Lower leg skin (tissue), 4 donors: ENCODE results near the gene DKK1. TPM values are rescaled to one million over a fixed set of nuclear protein-coding genes. Genes with fewer than 3 reads are reported as not detected.

ENCODE experiments used
- DNase-seq, 2 donors: peaks; one replicate each; pipeline ENCODE4 v3.0.0-alpha.2; 2019; ENCODE audit warnings: low spot score in 2 of 2
- H3K4me3 ChIP-seq: fragments of 200-600 bp; sonication (generic); 2 replicates; pipeline ENCODE4 v1.5.1; 2017; ENCODE audit warnings: mild to moderate bottlenecking, low read depth; ENCODE audit not compliant: poor library complexity, severe bottlenecking
- CTCF ChIP-seq, 3 donors: fragments of 450-650 bp; IDR thresholded peaks; one replicate each; pipeline ENCODE4 v1.5.1; 2016; ENCODE audit warnings: antibody characterized with exemption in 3 of 3, mild to moderate bottlenecking in 3 of 3, moderate library complexity in 2 of 3
- POLR2A ChIP-seq, 2 donors: fragments of 450-650 bp; IDR thresholded peaks; one replicate each; pipeline ENCODE4 v1.6.1; 2016 to 2017; ENCODE audit warnings: antibody characterized with exemption in 2 of 2, mild to moderate bottlenecking in 1 of 2, moderate library complexity in 1 of 2
- WGBS, 2 donors: methylation state at CpG; one replicate each; pipeline ENCODE4 v1.1.5; 2018; 5-methylcytosine and 5-hydroxymethylcytosine counted together
- intact Hi-C: fragments of 100-400 bp; cut with DNase I; formaldehyde crosslinking; loops from one replicate; pipeline ENCODE4 v1.15.0; 2023; ENCODE audit warnings: low total_unique reads
- total RNA-seq, 4 donors: library from RNA; depleted of rRNA; stranded (reverse); fragments of >200 nt; gene quantifications; one replicate each; pipeline ENCODE4 v1.1.0, GENCODE V29; 2016

DKK1 gene
- total RNA-seq, 4 donors from 2014 or later: 27.7 to 68.9 (median 35.5) TPM

DNA sequence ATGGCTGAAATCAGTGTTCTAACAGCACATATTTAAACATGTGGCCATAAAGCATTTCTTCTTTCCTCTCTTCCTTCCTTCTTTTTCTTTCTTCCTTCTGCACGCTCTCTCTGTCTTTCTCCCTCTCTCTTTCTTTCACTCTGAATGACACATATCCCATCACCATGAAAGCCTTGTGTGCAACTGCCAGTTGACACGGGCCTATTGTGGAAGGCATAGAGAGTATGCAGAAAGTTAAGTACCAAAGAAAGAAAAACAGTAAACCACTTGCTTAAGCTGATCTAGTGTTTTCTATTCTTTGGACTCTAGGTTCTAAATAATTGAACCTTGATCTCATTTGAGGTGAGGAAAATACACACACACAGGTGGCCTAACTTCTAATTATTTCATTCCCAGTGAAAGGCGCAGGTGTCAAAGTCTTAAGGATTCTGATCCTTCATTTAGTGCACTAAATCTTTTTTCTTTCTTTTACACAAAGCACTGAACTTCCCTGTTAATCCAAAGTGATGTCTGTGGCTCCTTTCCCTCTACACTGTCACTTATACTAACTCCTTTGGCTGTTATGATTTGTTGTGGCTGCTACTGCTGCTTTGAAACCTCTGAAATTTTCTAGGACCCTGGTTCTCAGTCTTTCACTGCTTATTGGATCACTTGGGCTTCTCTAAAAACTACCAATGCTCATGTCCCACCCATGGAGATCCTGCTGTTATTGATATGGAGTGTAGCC, 17.7 kb downstream of the DKK1 start:
- WGBS, 2 donors: 84 to 87% methylated on average over 3 of the region's 3 CpGs
- H3K4me3 ChIP-seq: no peak overlapping the region
- intact Hi-C loops: no loop called here
- no peak for DNase-seq
- no peak for TF ChIP-seq POLR2A (IDR thresholded peaks at IDR 0.05)
- no peak for TF ChIP-seq CTCF (IDR thresholded peaks at IDR 0.05)

GRCh38 chr10:52332815-52333214, 18.7 kb downstream of the DKK1 start:
- H3K4me3 ChIP-seq: no peak overlapping the region
- 93 to 96% methylated on average over 5 of the region's 5 CpGs for WGBS, 2 donors
- TF ChIP-seq CTCF (IDR thresholded peaks at IDR 0.05) (no peak), POLR2A (IDR thresholded peaks at IDR 0.05) (no peak)
- DNase-seq: no peak
- intact Hi-C loops: no loop called here

GRCh38 chr10:52334595-52334994, 20.5 kb downstream of the DKK1 start:
- intact Hi-C loops: no loop called here
- no peak overlapping the region for H3K4me3 ChIP-seq
- no peak for TF ChIP-seq POLR2A (IDR thresholded peaks at IDR 0.05)
- TF ChIP-seq CTCF (IDR thresholded peaks at IDR 0.05): no peak
- WGBS, 2 donors: 86 to 91% methylated on average over 1 of the region's 1 CpG
- DNase-seq: no peak

DNA sequence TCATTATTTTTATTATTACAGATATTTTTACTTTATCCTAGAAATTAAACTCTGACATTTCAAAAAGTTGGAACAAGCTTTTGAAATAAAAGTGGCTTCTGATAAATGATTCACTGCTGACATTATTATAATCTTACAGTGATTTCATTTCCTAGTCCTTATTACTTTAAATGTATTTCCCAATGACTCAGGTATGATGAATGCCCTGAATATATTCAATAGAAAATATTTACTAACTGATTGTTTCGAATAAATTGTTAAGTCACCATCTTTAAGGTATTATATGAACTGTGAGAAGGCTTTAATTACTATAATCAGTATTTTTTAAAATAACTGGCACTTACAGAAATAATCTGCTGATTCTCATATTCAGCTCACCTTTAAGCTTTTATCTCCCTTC, 21.6 kb downstream of the DKK1 start:
- intact Hi-C loops: no loop called here
- WGBS, 2 donors: 67 to 85% methylated on average over 1 of the region's 1 CpG
- DNase-seq: no peak
- no peak overlapping the region for H3K4me3 ChIP-seq
- no peak for TF ChIP-seq CTCF (IDR thresholded peaks at IDR 0.05)

DNA sequence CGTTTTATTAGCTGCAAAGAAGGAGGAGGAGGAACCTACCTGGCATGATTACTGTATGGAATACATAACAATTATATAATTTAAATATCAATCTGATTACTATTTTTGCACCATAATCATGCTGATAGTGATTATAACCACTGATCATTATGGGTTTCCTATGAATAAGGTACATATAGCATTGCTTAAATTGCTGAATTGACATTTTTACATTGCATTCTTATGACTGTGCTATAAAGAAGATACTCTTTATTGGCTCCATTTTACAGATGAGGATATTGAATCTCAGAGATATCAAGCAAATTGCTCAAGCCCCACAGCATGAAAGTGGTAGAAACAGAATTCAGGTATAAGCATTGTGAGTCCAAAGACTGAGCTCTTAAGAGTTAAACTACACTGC, 23.1 kb downstream of the DKK1 start:
- TF ChIP-seq CTCF (IDR thresholded peaks at IDR 0.05) (no peak), POLR2A (IDR thresholded peaks at IDR 0.05) (no peak)
- intact Hi-C loops: no loop called here
- 81 to 85% methylated on average over 1 of the region's 1 CpG for WGBS, 2 donors
- H3K4me3 ChIP-seq: no peak overlapping the region
- DNase-seq: no peak

DNA sequence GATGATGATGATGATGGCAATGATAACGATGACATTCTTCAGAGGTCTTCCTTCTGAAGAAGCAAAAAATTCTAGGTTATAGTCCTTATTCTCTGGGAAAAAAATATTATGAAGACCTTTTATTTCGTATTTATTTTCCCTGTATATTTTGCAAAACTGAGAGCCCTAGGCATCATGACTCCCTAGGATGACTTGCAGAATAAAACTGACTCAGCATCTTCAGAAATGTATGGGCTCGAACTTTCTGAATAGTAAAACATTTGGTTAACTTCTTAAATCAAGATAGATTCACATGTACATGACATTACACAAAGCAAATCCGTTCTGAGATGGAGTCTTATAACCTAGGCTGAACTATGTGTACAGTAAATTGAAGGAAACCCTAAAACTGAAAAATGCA, 29.4 kb downstream of the DKK1 start:
- TF ChIP-seq CTCF (IDR thresholded peaks at IDR 0.05) (no peak), POLR2A (IDR thresholded peaks at IDR 0.05) (no peak)
- H3K4me3 ChIP-seq: no peak overlapping the region
- intact Hi-C loops: no loop called here
- DNase-seq: no peak
- WGBS, 2 donors: 68 to 77% methylated on average over 4 of the region's 4 CpGs
